Measurements from ENCODE around the gene FMNL2. TPM values are rescaled to one million over a fixed set of nuclear protein-coding genes. Genes with fewer than 3 reads are reported as not detected.

Gene FMNL2
- total RNA-seq, 1 experiment from 2014 or later: 98.0 TPM

- no peak for DNase-seq (ENCODE audit: extremely low read depth, low read depth)
Measured at GRCh38 chr2:152443771-152444170, 108.8 kb downstream of the FMNL2 start.

GRCh38 chr2:152444448-152444847 lies 109.5 kb downstream of the FMNL2 start:
- no peak for DNase-seq (ENCODE audit: extremely low read depth, low read depth)

GRCh38 chr2:152445375-152445774 lies 110.4 kb downstream of the FMNL2 start:
- DNase-seq (ENCODE audit: extremely low read depth, low read depth): no peak

GRCh38 chr2:152445791-152446201 lies 110.8 kb downstream of the FMNL2 start:
- DNase-seq (ENCODE audit: extremely low read depth, low read depth): no peak

- no peak for DNase-seq (ENCODE audit: extremely low read depth, low read depth)
Measured at GRCh38 chr2:152446213-152446612, 111.2 kb downstream of the FMNL2 start.

GRCh38 chr2:152447897-152448296 lies 112.9 kb downstream of the FMNL2 start:
- no peak for DNase-seq (ENCODE audit: extremely low read depth, low read depth)

- no peak for DNase-seq (ENCODE audit: extremely low read depth, low read depth)
Measured at GRCh38 chr2:152448606-152449005, 113.6 kb downstream of the FMNL2 start.

GRCh38 chr2:152449578-152449977 lies 114.6 kb downstream of the FMNL2 start:
- no peak for DNase-seq (ENCODE audit: extremely low read depth, low read depth)

- DNase-seq (ENCODE audit: extremely low read depth, low read depth): no peak
Measured at GRCh38 chr2:152450176-152450575, 115.2 kb downstream of the FMNL2 start.

- DNase-seq (ENCODE audit: extremely low read depth, low read depth): no peak
Measured at GRCh38 chr2:152452256-152452973, 117.4 kb downstream of the FMNL2 start.

GRCh38 chr2:152453129-152453911 lies 118.3 kb downstream of the FMNL2 start:
- no peak for DNase-seq (ENCODE audit: extremely low read depth, low read depth)

- DNase-seq (ENCODE audit: extremely low read depth, low read depth): no peak
Measured at GRCh38 chr2:152454371-152454770, 119.4 kb downstream of the FMNL2 start.

- DNase-seq (ENCODE audit: extremely low read depth, low read depth): no peak
Measured at GRCh38 chr2:152454960-152455359, 120.0 kb downstream of the FMNL2 start.

- no peak for DNase-seq (ENCODE audit: extremely low read depth, low read depth)
Measured at GRCh38 chr2:152455738-152456137, 120.8 kb downstream of the FMNL2 start.

- DNase-seq (ENCODE audit: extremely low read depth, low read depth): no peak
Measured at GRCh38 chr2:152456262-152456661, 121.3 kb downstream of the FMNL2 start.

GRCh38 chr2:152458441-152458940 lies 123.5 kb downstream of the FMNL2 start:
- no peak for DNase-seq (ENCODE audit: extremely low read depth, low read depth)

- no peak for DNase-seq (ENCODE audit: extremely low read depth, low read depth)
Measured at GRCh38 chr2:152459091-152459490, 124.1 kb downstream of the FMNL2 start.

GRCh38 chr2:152460567-152460966 lies 125.6 kb downstream of the FMNL2 start:
- no peak for DNase-seq (ENCODE audit: extremely low read depth, low read depth)

GRCh38 chr2:152462120-152462519 lies 127.1 kb downstream of the FMNL2 start:
- DNase-seq (ENCODE audit: extremely low read depth, low read depth): no peak

GRCh38 chr2:152462779-152463178 lies 127.8 kb downstream of the FMNL2 start:
- DNase-seq (ENCODE audit: extremely low read depth, low read depth): no peak

GRCh38 chr2:152464851-152465470 lies 130.0 kb downstream of the FMNL2 start:
- DNase-seq (ENCODE audit: extremely low read depth, low read depth): no peak

Measured in NCI-H460 (cell line).